Mesenteric fat pad (tissue), 1 donor: ENCODE data around the gene CUBN. TPM values are rescaled to one million over a fixed set of nuclear protein-coding genes. Genes with fewer than 3 reads are reported as not detected.

Experiments
- DNase-seq: peaks from one replicate; pipeline ENCODE4 v3.0.0-alpha.2; 2020; ENCODE audit warnings: low spot score
- total RNA-seq: library from RNA; stranded (reverse); fragmentation: NEBNext Ultra II Directional; extraction: Animal tissue kit (Norgen Biotek cat#: 25700); gene quantifications from one replicate; pipeline ENCODE4 v1.2.1, GENCODE V29; 2021
- donor health status: DM: yes; HTN: yes; CAD: no.

Gene CUBN
- total RNA-seq, 1 donor from 2014 or later, result 3.5 TPM

GRCh38 chr10:17073725-17074540, 55.7 kb downstream of the CUBN start:
- no peak for DNase-seq

DNA sequence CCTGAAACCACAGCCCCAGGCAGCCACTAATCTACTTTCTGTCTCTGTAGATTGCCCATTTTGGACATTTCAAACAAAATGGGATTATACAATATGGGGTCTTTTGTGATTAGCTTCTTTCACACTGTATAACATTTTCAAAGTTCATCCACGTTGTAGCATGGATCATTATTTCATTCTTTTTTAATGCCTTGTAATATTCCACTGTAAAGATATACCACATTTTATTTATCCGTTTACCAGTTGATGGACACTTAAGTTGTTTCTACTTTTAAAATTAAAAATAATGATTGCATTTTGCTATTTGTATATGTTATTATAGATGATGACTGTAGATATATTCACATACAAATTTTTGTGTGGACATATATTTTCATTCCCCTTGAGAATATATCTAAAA, 60.7 kb downstream of the CUBN start:
- no peak for DNase-seq

- DNase-seq, result no peak
Measured at GRCh38 chr10:17067376-17068264, 62.0 kb downstream of the CUBN start.

GRCh38 chr10:17066807-17067206, 62.8 kb downstream of the CUBN start:
- DNase-seq, result no peak

- no peak for DNase-seq
Measured at GRCh38 chr10:17066000-17066399, 63.6 kb downstream of the CUBN start.

DNA sequence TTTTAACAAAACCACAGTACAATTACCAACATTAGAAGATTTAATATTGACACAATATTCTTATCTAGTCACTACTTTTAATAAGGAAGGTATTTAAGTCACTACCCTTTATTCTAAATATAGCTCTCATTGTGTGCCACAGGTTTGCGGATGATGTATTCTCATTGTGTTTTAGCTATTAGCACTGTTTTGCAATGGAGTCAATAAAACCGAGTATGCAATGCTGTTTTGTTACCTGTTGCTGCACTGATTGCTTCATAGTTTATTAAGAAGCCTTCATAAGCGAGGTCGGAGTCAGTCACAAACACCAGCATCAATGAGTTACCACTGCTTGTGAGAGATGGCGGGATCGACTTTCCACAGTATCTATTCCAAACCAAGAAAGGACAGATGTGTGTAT, 64.3 kb downstream of the CUBN start:
- no peak for DNase-seq

DNA sequence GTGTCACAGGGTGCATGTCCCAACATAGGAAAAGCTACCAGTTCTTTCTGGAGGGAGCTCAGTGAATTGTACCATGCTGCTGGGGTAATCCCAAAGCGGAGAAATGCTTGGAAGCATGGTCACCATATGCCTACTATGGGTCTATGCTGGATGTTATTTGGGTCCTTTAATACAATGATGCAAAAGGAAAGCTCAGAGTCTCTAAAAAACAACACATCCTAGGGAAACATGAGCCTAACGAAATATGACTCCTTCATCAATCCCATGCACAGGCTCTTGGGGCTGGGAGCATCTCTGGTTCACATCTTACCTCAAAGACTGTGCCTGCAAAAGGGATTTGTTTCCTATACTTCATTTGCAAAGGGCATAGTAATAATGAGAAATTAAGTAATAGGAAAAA, 65.2 kb downstream of the CUBN start:
- DNase-seq, result no peak

DNA sequence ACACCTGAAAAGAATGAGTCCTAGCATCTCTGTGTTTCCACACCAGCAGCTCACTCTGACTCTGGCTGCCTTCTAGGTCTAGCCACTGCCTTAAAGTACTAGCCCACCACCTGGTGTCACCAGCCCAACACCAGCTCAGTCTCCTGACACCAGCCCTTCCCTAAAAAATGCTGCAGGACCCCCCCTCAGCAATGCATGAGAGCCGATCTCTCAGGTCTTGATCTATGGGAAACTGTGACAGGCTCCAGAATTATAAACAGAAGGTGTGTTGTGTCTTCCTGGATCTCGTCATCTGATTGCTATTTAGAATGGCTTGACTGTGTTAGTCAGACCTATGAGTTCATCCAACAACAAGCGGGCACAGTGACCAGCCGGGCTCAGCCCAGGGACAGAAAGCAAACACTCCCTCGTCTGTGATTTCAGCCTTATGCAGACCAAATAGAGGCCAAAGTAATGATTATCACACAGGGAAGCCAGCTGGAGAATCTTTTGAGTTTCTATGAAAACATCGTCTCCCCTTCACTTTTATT, 66.6 kb downstream of the CUBN start:
- no peak for DNase-seq

GRCh38 chr10:17062493-17062892, 67.1 kb downstream of the CUBN start:
- no peak for DNase-seq

DNA sequence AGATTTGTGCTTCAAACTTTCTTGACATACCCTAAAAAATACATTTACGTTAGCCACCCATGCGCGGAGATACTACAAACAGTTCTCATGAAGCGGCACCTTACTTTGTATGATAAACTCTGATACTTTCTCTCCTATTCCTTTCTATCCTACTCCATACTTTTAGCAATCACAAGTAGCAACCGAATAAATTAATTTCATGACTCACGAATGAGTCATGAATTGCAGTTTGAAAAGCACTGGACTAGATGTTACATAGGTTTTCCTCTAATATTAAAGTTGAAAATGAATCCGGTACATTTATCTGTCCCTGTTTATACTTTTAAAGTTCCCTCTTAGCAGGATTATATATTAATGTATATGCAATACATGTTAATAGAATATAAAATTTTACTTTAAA, 67.6 kb downstream of the CUBN start:
- no peak for DNase-seq

DNA sequence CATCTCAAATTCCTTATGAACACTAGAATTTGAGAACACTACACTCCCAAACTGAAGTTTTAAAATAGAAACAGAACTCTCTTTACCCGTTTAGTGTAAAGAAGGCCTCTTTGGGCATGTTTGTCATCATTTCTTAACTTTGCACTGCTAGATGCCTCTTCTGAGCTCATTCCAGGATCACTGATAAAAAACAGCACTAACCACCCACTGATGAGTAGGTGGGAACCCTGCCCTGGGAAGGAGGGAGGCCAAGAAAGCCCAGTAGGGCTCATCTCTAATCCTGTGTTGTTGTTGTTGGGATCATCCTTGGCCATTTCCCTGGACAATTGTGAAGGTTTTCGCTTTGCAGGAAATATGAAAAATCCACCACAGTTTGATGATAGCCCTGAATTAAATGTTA, 68.2 kb downstream of the CUBN start:
- DNase-seq, result no peak

DNA sequence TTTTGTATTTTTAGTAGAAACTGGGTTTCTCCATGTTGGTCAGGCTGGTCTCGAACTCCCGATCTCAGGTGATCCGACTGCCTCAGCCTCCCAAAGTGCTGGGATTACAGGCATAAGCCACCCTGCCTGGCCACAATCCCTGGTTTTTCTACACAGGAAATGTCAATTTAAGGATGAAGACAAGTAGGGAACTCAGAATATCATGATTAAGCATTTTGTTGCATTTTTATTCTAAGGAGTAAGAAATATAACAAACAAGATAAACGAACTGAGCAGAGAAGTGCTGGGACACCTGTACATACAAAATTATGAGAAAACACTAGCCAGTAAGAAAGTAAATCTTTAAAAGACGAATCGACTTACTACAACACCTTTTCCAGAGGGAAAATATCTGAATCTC, 69.3 kb downstream of the CUBN start:
- DNase-seq, result no peak

DNA sequence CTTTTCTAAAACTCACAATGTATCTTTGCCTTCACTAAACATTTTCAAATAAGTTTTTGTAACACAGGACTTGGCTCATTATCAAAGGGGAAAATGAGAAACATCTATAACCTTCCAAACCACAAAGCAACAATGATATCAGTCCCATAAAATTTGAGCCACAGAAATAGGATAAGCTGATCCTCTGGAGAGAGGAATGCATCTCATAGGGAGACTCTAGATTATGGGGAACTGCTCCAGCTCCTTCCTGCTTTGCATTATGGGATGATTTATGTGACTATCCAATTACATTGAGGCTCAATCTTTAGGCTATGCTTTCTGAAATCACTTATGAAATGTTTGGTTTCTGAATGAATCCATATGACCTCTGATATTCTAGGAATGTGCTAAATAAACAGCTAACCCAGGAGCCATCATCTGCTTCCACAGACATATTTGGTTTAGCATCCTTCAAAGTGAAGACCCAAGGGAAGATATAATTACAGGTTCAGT, 70.4 kb downstream of the CUBN start:
- no peak for DNase-seq

DNA sequence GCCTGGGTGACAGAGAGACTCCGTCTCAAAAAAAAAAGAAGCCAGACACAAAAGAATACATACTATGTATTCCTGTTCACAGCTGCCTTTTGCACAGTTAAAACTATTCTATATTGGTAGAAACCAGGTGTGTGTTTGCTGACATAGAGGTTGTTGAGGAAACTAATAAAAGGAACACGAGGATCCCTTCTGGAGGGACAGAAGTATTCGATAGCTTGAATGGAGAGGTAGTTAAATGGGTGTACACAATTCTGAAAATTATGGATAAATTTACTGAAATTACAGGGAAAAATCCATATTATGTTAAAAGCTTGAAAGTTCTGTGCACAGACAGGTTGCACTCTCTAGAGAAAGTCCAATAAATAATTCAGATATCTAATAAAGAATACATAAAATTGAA, 71.5 kb downstream of the CUBN start:
- no peak for DNase-seq

DNA sequence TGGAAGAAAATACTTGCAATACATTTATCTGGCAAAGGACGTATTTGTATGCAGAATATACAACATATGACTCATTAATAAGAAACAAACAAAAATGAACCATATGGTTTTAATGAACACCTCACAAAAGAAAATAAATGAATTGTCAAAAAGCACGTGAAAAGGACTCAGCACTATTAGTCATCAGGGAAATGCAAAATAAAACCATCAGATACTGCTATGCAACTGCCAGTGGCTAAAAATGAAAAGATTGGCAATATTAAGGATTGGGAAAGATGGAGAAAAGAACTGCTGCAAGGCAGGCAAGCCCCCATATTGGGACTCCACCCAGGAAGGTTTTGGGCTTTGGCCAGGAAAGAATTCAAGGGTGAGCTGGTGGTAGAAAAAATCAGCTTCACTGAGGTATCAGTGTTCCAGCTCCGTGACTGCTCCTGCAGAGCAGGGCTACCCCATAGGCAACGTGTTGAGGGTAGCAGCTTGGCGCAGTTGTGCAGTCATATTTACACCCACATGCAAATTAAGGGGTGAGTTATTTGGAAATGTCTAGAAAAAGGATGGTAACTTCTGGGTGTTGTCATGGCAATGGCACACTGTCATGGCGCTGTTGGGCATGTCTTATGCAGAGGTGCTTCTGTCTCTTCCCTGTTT, 72.7 kb downstream of the CUBN start:
- no peak for DNase-seq

DNA sequence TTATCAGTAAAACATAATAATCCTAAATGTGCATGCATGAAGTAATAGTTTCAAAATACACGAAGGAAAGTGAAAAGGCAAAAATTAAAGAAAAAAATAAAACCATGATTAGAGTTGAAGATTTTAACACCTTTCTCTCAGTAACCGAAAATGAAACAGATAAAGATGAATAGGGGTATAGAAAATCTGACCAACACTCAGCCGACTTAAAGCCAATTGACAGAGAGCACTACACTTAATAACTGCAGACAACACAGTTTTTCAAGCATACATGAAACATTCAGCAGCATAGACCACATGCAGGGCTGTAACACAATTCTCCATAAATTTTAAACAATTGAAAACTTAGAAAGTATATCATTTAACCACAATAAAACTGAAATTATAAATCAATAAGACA, 76.1 kb downstream of the CUBN start:
- no peak for DNase-seq

DNA sequence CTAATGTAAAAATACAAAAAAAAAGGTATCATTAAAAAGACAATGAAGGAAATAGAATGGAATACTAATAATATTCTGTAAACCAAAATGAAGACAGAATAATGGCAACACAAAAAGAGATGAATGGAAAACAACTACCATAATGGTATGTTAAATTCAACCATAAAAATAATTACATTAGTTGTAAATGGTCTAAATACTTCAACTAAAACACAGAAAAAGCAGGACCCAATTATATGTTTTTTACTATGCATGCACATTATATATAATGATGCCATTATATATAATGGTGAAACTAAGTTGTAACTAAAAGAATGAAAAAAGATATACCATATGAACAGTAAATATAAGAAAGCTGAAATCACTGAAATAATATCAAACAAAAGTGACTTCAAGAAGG, 76.5 kb downstream of the CUBN start:
- no peak for DNase-seq

DNA sequence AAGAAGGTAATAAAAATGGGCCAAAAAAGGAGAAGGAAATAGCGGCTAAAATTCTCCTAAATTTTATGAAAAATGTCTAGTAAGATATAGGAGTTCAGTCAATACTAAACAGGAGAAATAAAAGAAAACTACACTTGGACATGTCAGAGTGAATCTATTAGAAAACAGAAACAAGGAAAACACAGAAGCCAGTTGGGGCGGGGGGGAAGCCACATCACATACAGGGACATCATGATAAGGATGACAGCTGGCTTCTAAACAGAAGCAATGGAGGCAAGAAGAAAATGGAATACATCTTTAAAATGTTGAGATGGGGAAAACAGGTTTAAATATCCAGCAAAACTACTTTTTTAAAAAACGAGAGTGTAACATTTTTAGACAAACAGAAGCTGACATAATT, 77.8 kb downstream of the CUBN start:
- DNase-seq, result no peak

GRCh38 chr10:17049195-17049594, 80.4 kb downstream of the CUBN start:
- DNase-seq, result no peak

GRCh38 chr10:17047908-17048307, 81.7 kb downstream of the CUBN start:
- no peak for DNase-seq

- DNase-seq, result no peak
Measured at GRCh38 chr10:17046989-17047388, 82.6 kb downstream of the CUBN start.

DNA sequence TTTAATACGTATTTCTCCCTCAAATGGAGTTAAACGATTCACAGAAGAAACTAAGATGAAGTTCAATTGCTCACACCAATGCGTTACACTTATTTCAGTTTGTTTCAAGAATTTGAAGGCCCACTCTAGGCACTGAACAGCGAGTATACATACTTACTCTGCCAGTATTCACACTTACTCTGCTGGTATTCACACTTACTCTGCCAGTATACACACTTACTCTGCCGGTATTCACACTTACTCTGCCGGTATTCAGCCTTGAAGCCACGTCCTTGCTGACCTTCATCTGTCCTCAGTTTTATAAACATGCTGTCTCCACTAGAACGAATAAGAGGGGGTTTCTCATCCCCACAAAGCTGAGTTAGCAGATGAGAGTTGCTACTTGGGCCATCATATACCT, 86.0 kb downstream of the CUBN start:
- DNase-seq, result no peak
